Measurements from ENCODE around the gene PPT1. TPM values are rescaled to one million over a fixed set of nuclear protein-coding genes. Genes with fewer than 3 reads are reported as not detected.

Gene PPT1
- total RNA-seq, 1 experiment from 2014 or later, result 154 TPM

- DNase-seq, result peak; percentile 44 to 78
- no TSS peak for BruUV-seq (replicated peaks)
- CTCF ChIA-PET, result interaction anchor here (0.7 to 2.5 kb wide), 4 partner anchors 11 to 342 kb away, joined by 3 to 9 read pairs (median 4); partner anchors contain the start of gene PPT1
- TF ChIP-seq EZH2 (IDR thresholded peaks at IDR 0.05; ENCODE audit: low read depth), result no peak
- no peak for TF ChIP-seq CTCF (conservative IDR thresholded peaks at IDR 0.05)
- H3K9me2 ChIP-seq (ENCODE audit: insufficient read depth), result no peaks in the 10 kb centered on the region
- peak overlapping the region; percentile 72 for H3K4me2 ChIP-seq
- H3F3A ChIP-seq (ENCODE audit: insufficient read depth, low read depth), result peaks cover 46% of the 10 kb centered on the region
- peak overlapping the region; percentile 89 for H3K27ac ChIP-seq
- H3K9me3 ChIP-seq (ENCODE audit: insufficient read depth, low read depth), result peaks cover 12% of the 10 kb centered on the region; the same call in 1 of the 2 replicates
- H3K79me2 ChIP-seq (ENCODE audit: low read depth), result no peaks in the 10 kb centered on the region
- H2AFZ ChIP-seq, result no peak overlapping the region
- H3K27me3 ChIP-seq (ENCODE audit: insufficient read depth, low read depth), result no peaks in the 10 kb centered on the region
- peaks cover 61% of the 10 kb centered on the region for H3K4me1 ChIP-seq (replicated peaks; ENCODE audit: insufficient read depth)
- intact Hi-C loops (cut with micrococcal nuclease; ENCODE audit: unreplicated experiment), result loop anchor here (5.0 kb wide), 1 partner anchor 175 kb away; the partner anchor contains the start of gene COL9A2
- POLR2A ChIA-PET (ENCODE audit: unreplicated experiment), result interaction anchor here (0.6 kb wide), 2 partner anchors 11 to 296 kb away, joined by 3 to 8 read pairs; no protein-coding TSS in a partner anchor
- peak overlapping the region; percentile 28; the same call in 1 of the 2 replicates for H3K4me3 ChIP-seq
- H4K20me1 ChIP-seq (ENCODE audit: insufficient read depth), result no peaks in the 10 kb centered on the region
- H3K36me3 ChIP-seq (ENCODE audit: low read depth), result no peaks in the 10 kb centered on the region
Observed at GRCh38 chr1:40141878-40142535, 45.0 kb upstream of the PPT1 start.

- no TSS peak for BruUV-seq (replicated peaks)
- DNase-seq, result peak; percentile 54 to 100
- POLR2A ChIA-PET (ENCODE audit: unreplicated experiment), result interaction anchor here (0.5 to 0.8 kb wide), 7 partner anchors 10 to 392 kb away, joined by 3 to 6 read pairs (median 5); partner anchors contain the start of gene PPT1
- H3K4me3 ChIP-seq, result peak overlapping the region; percentile 39
- no peaks in the 10 kb centered on the region for H3K79me2 ChIP-seq (ENCODE audit: low read depth)
- peak overlapping the region; percentile 10; the same call in 1 of the 2 replicates for H2AFZ ChIP-seq
- TF ChIP-seq EZH2 (IDR thresholded peaks at IDR 0.05; ENCODE audit: low read depth), result no peak
- TF ChIP-seq CTCF (conservative IDR thresholded peaks at IDR 0.05), result no peak
- H3K27ac ChIP-seq, result peak overlapping the region; percentile 89
- H3K27me3 ChIP-seq (ENCODE audit: insufficient read depth, low read depth), result no peaks in the 10 kb centered on the region
- H4K20me1 ChIP-seq (ENCODE audit: insufficient read depth), result no peaks in the 10 kb centered on the region
- H3K9me2 ChIP-seq (ENCODE audit: insufficient read depth), result no peaks in the 10 kb centered on the region
- peaks cover 61% of the 10 kb centered on the region for H3K4me1 ChIP-seq (replicated peaks; ENCODE audit: insufficient read depth)
- no peaks in the 10 kb centered on the region for H3K36me3 ChIP-seq (ENCODE audit: low read depth)
- peaks cover 46% of the 10 kb centered on the region for H3F3A ChIP-seq (ENCODE audit: insufficient read depth, low read depth)
- H3K9me3 ChIP-seq (ENCODE audit: insufficient read depth, low read depth), result peaks cover 12% of the 10 kb centered on the region; the same call in 1 of the 2 replicates
- intact Hi-C loops (cut with micrococcal nuclease; ENCODE audit: unreplicated experiment), result loop anchor here (1.0 to 5.0 kb wide), 5 partner anchors 9 to 177 kb away; partner anchors contain the start of genes COL9A2 and PPT1
- CTCF ChIA-PET, result interaction anchor here (0.6 to 1.0 kb wide), 2 partner anchors 14 to 33 kb away, joined by 3 to 7 read pairs; no protein-coding TSS in a partner anchor
- peak overlapping the region; percentile 72 for H3K4me2 ChIP-seq
Observed at GRCh38 chr1:40140211-40140973, 43.3 kb upstream of the PPT1 start.

GRCh38 chr1:40133839-40134238 is 36.8 kb upstream of the PPT1 start:
- Histone ChIP-seq H3K4me1 (replicated peaks; ENCODE audit: insufficient read depth) (peaks cover 24% of the 10 kb centered on the region), H3K4me2 (no peak overlapping the region)
- no TSS peak for BruUV-seq (replicated peaks)

More at GRCh38 chr1:40133839-40134238, 36.8 kb upstream of the PPT1 start:
- Histone ChIP-seq H4K20me1 (ENCODE audit: insufficient read depth) (no peaks in the 10 kb centered on the region), H3K27ac (no peak overlapping the region), H3K9me2 (ENCODE audit: insufficient read depth) (no peaks in the 10 kb centered on the region), H3K27me3 (ENCODE audit: insufficient read depth, low read depth) (no peaks in the 10 kb centered on the region), H3K36me3 (ENCODE audit: low read depth) (no peaks in the 10 kb centered on the region), H3K79me2 (ENCODE audit: low read depth) (no peaks in the 10 kb centered on the region), H3F3A (ENCODE audit: insufficient read depth, low read depth) (peaks cover 25% of the 10 kb centered on the region), H2AFZ (no peak overlapping the region), H3K4me3 (no peak overlapping the region), H3K9me3 (ENCODE audit: insufficient read depth, low read depth) (peaks cover 18% of the 10 kb centered on the region; the same call in 1 of the 2 replicates)
- no peak for DNase-seq
- intact Hi-C loops (cut with micrococcal nuclease; ENCODE audit: unreplicated experiment), result no loop called here
- ChIA-PET POLR2A (ENCODE audit: unreplicated experiment) (no interaction called here), CTCF (no interaction called here)
- TF ChIP-seq EZH2 (IDR thresholded peaks at IDR 0.05; ENCODE audit: low read depth), result no peak
- no peak for TF ChIP-seq CTCF (conservative IDR thresholded peaks at IDR 0.05)

All from PC-9 (cell line).